Muscle of arm (tissue), 14 donors: ENCODE results near the gene RFC5. TPM values are rescaled to one million over a fixed set of nuclear protein-coding genes. Genes with fewer than 3 reads are reported as not detected.
"Not testable (repeated sequence)": the region's sequence is repeated elsewhere in the genome, so short reads cannot be mapped to it uniquely, and the experiment has no call there.

Experiments used
- DNase-seq: peaks from one replicate; pipeline ENCODE4 v3.0.0-alpha.2; 2013
- long read RNA-seq, 11 donors: transcript quantifications; one replicate each; lab custom pipeline, GENCODE V29; 2026
- polyA plus RNA-seq, 12 donors: library from polyadenylated mRNA; unstranded; fragments of 120-200 nt; gene quantifications; one replicate each; pipeline ENCODE4 v1.2.1, GENCODE V29; 2013; ENCODE audit not compliant: insufficient read length in 12 of 12

Gene RFC5
- polyA plus RNA-seq: 10 to 100 TPM in 11 of 12 donors, not detected in 1; 10.8 to 25.0 (median 16.0) TPM
- long read RNA-seq, donor 1, transcript RFC5-204 (11 exons, 1,655 nt): major isoform, 5 of 6 reads
- long read RNA-seq, donor 1, partial matches to known transcripts: 0 of 6 reads
- long read RNA-seq, donor 1, other reads (novel, unspliced or antisense): 0 of 6 reads
- long read RNA-seq, donor 2, transcript RFC5-204 (11 exons, 1,655 nt): major isoform, 8 of 40 reads
- long read RNA-seq, donor 2, partial matches to known transcripts: 0 of 40 reads
- long read RNA-seq, donor 2, other reads (novel, unspliced or antisense): 32 of 40 reads
- long read RNA-seq, donor 3, partial matches to known transcripts: 0 of 4 reads
- long read RNA-seq, donor 3, other reads (novel, unspliced or antisense): 0 of 4 reads
- long read RNA-seq, donor 4, partial matches to known transcripts: 0 of 2 reads
- long read RNA-seq, donor 4, other reads (novel, unspliced or antisense): 0 of 2 reads
- long read RNA-seq, donor 5: 0 reads
- long read RNA-seq, donor 6, partial matches to known transcripts: 0 of 9 reads
- long read RNA-seq, donor 6, other reads (novel, unspliced or antisense): 7 of 9 reads
- long read RNA-seq, donor 7, partial matches to known transcripts: 0 of 3 reads
- long read RNA-seq, donor 7, other reads (novel, unspliced or antisense): 0 of 3 reads
- long read RNA-seq, donor 8, partial matches to known transcripts: 0 of 4 reads
- long read RNA-seq, donor 8, other reads (novel, unspliced or antisense): 0 of 4 reads
- long read RNA-seq, donor 9, partial matches to known transcripts: 0 of 1 reads
- long read RNA-seq, donor 9, other reads (novel, unspliced or antisense): 0 of 1 reads
- long read RNA-seq, donor 10, partial matches to known transcripts: 0 of 30 reads
- long read RNA-seq, donor 10, other reads (novel, unspliced or antisense): 26 of 30 reads
- long read RNA-seq, donor 11, partial matches to known transcripts: 0 of 5 reads
- long read RNA-seq, donor 11, other reads (novel, unspliced or antisense): 0 of 5 reads

- DNase-seq: peak; percentile 96
These were observed at the start of gene RFC5 for GRCh38 chr12:118016424-118017264. Gene RFC5, plus strand, starts transcription at chr12:118016703. Its CDS starts 125 bp downstream, at chr12:118016828.

- no peak for DNase-seq
These were observed 49.5 kb upstream of the RFC5 start for GRCh38 chr12:117967043-117967442.

GRCh38 chr12:117967512-117967911 is 49.0 kb upstream of the RFC5 start:
- DNase-seq: no peak

- no peak for DNase-seq
These were observed 48.2 kb upstream of the RFC5 start for GRCh38 chr12:117968151-117968789.

- no peak for DNase-seq
These were observed 47.5 kb upstream of the RFC5 start, which contains the start of gene KSR2 for GRCh38 chr12:117968826-117969659. Gene KSR2, minus strand, starts transcription at chr12:117968990. Its CDS starts 735 bp downstream, at chr12:117968255.

GRCh38 chr12:117970334-117970733 is 46.2 kb upstream of the RFC5 start:
- no peak for DNase-seq

GRCh38 chr12:117972301-117972700 is 44.2 kb upstream of the RFC5 start:
- no peak for DNase-seq

- DNase-seq: no peak
These were observed 41.5 kb upstream of the RFC5 start for GRCh38 chr12:117975006-117975405.

- DNase-seq: no peak
These were observed 39.1 kb upstream of the RFC5 start for GRCh38 chr12:117977373-117977772.

- no peak for DNase-seq
These were observed 35.9 kb upstream of the RFC5 start for GRCh38 chr12:117980616-117981015.

GRCh38 chr12:117981267-117981666 is 35.2 kb upstream of the RFC5 start:
- DNase-seq: no peak

GRCh38 chr12:117985182-117985581 is 31.3 kb upstream of the RFC5 start:
- DNase-seq: no peak

GRCh38 chr12:117986705-117987469 is 29.6 kb upstream of the RFC5 start:
- DNase-seq: no peak

- no peak for DNase-seq
These were observed 21.7 kb upstream of the RFC5 start for GRCh38 chr12:117994551-117995438.

GRCh38 chr12:117998719-117999118 is 17.8 kb upstream of the RFC5 start:
- DNase-seq: no peak

- DNase-seq: not testable (repeated sequence)
These were observed 16.7 kb upstream of the RFC5 start for GRCh38 chr12:117999806-118000205.

GRCh38 chr12:118010903-118011302 is 5.6 kb upstream of the RFC5 start:
- DNase-seq: no peak

- DNase-seq: no peak
These were observed 5.1 kb upstream of the RFC5 start for GRCh38 chr12:118011377-118011776.
